PC-3 (cell line): ENCODE results near the gene IRF5.

Source experiments
- CTCF ChIP-seq: fragments of 300-600 bp; sonication (generic); conservative IDR thresholded peaks from 2 replicates; pipeline ENCODE4 v1.5.1; 2017; ENCODE audit warnings: antibody characterized with exemption, low read depth, mild to moderate bottlenecking, low read length
- EZH2 ChIP-seq: fragments of 300-600 bp; sonication (generic); IDR thresholded peaks from one replicate; pipeline ENCODE4 v1.6.1; 2017; ENCODE audit warnings: antibody characterized with exemption, mild to moderate bottlenecking, low read length; ENCODE audit not compliant: unreplicated experiment

GRCh38 chr7:128954830-128955802 is 17.4 kb downstream of the IRF5 start:
- no peak for TF ChIP-seq EZH2
- TF ChIP-seq CTCF, result no peak
